Measurements from ENCODE around the gene LY6G5B. TPM values are rescaled to one million over a fixed set of nuclear protein-coding genes. Genes with fewer than 3 reads are reported as not detected.

The LY6G5B gene
- total RNA-seq, 1 donor = 5.4 TPM

DNA sequence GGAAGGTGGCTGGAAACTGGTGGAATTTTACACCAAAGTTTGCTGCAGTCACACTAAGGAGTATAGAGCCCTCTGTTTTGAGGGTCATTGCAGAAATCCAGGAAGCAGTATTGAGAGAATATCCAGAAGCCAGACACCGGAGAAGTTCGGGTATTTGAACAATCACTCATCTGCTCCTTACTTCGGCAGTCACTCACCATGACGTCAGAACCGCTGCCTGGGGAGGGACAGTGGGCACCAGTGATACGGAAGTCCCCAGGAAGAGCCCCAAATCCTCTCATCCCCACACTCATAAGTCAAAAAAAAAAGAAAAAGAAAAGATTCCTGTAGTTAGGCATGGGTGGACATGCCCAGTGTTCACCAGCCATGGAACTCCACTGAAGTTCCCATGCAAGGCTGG, 7.1 kb downstream of the LY6G5B start:
- Histone ChIP-seq H3K4me3 (ENCODE audit: insufficient read depth, low read length) (no peak overlapping the region), H3K79me2 (ENCODE audit: insufficient read depth, low read length) (no peaks in the 10 kb centered on the region), H3K4me1 (ENCODE audit: insufficient read depth, low read length) (peaks cover 15% of the 10 kb centered on the region), H3K27me3 (ENCODE audit: insufficient read depth, low read length) (no peaks in the 10 kb centered on the region), H4K20me1 (ENCODE audit: insufficient read depth, low read length) (no peaks in the 10 kb centered on the region), H3K4me2 (ENCODE audit: insufficient read depth, low read length) (no peak overlapping the region), H3K36me3 (ENCODE audit: insufficient read depth, low read length) (peaks cover 13% of the 10 kb centered on the region), H3K9me3 (ENCODE audit: low read depth, low read length) (no peaks in the 10 kb centered on the region), H2AFZ (ENCODE audit: low read length) (no peak overlapping the region), H3K27ac (ENCODE audit: low read depth, low read length) (no peak overlapping the region)
- DNase-seq (ENCODE audit: insufficient read length, low spot score, missing footprints) = no peak
- TF ChIP-seq, protein P1, sequence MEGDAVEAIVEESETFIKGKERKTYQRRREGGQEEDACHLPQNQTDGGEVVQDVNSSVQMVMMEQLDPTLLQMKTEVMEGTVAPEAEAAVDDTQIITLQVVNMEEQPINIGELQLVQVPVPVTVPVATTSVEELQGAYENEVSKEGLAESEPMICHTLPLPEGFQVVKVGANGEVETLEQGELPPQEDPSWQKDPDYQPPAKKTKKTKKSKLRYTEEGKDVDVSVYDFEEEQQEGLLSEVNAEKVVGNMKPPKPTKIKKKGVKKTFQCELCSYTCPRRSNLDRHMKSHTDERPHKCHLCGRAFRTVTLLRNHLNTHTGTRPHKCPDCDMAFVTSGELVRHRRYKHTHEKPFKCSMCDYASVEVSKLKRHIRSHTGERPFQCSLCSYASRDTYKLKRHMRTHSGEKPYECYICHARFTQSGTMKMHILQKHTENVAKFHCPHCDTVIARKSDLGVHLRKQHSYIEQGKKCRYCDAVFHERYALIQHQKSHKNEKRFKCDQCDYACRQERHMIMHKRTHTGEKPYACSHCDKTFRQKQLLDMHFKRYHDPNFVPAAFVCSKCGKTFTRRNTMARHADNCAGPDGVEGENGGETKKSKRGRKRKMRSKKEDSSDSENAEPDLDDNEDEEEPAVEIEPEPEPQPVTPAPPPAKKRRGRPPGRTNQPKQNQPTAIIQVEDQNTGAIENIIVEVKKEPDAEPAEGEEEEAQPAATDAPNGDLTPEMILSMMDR (IDR thresholded peaks at IDR 0.05; ENCODE audit: extremely low read depth, low read depth, low read length) = no peak

DNA sequence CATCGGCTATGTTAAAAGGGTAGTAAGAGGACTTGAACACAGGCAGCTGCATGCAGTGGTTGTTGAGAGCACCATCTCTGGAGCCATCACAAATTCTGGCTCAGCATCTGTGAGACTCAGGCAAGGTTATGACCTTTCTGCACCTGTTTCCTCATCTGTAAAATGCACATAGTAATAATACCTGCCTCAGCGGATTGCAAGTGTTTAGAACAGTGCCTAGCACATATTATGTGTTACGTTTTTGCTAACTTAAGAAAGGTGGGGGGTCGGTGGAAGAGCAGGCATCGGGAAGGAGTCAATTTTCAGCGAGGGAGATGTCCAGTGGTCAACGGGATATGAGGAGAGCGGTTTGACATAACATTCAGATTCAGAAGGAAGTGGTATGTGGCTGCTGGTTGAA, 8.2 kb downstream of the LY6G5B start:
- H3K27me3 ChIP-seq (ENCODE audit: insufficient read depth, low read length) = no peaks in the 10 kb centered on the region
- H3K4me3 ChIP-seq (ENCODE audit: insufficient read depth, low read length) = no peak overlapping the region
- TF ChIP-seq, protein P1 (IDR thresholded peaks at IDR 0.05; ENCODE audit: extremely low read depth, low read depth, low read length) = no peak
- no peaks in the 10 kb centered on the region for H4K20me1 ChIP-seq (ENCODE audit: insufficient read depth, low read length)
- H3K27ac ChIP-seq (ENCODE audit: low read depth, low read length) = no peak overlapping the region
- no peak overlapping the region for H3K4me2 ChIP-seq (ENCODE audit: insufficient read depth, low read length)
- peaks cover 15% of the 10 kb centered on the region for H3K4me1 ChIP-seq (ENCODE audit: insufficient read depth, low read length)
- H3K9me3 ChIP-seq (ENCODE audit: low read depth, low read length) = no peaks in the 10 kb centered on the region
- H3K36me3 ChIP-seq (ENCODE audit: insufficient read depth, low read length) = peaks cover 5% of the 10 kb centered on the region
- DNase-seq (ENCODE audit: insufficient read length, low spot score, missing footprints) = no peak
- no peak overlapping the region for H2AFZ ChIP-seq (ENCODE audit: low read length)
- H3K79me2 ChIP-seq (ENCODE audit: insufficient read depth, low read length) = no peaks in the 10 kb centered on the region

DNA sequence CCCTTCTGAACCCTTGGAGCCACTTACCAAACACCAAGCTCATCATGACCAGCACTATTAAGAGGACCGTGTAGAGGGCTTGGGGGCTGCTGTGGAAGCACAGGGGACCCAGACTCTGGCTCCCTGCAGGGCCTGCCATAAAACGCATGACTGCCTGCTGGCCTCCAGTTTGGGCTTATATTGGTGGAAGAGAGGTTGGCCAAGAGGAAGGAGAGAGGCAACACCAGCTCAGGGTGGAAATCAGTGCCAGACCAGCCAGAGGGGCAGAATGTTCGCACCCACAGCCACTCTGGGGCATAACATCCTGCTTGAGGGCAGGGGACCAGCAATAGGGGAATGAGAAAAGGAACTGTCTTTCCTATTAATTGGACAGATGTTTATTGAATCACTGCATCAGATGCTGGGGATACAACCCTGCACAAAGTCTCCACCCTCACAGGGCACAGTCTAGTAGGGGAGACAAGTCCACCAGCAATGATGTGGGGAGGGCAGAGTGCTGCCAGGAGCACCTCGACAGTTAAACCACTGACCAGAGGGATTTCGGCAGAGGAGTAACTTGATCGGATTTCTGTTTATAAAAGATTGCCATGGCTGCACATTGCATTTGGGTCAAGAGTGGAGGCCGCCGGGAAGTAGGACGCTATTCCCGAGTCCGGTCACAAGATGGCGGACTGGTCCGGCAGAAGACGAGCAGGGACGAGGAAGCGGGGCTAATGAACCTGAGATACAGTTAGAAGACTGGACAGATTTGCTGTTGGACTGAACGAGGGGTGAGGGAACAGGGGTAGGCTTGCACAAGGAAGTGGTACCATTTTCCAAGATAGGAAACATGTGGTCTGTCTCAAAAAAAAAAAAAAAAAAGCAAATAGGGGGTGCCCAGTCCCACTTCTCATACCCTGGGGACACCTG, 10.7 kb downstream of the LY6G5B start, which contains the start of gene LY6G5C:
TSS of gene LY6G5C (minus strand) at position 842 of the 909 bp plus-strand sequence. CDS start at position 148, 694 bp downstream.
- no peaks in the 10 kb centered on the region for H3K9me3 ChIP-seq (ENCODE audit: low read depth, low read length)
- TF ChIP-seq, protein P1 (IDR thresholded peaks at IDR 0.05; ENCODE audit: extremely low read depth, low read depth, low read length) = peak; percentile 79
- H2AFZ ChIP-seq (ENCODE audit: low read length) = peak within 1 kb of the TSS; percentile 76
- H3K79me2 ChIP-seq (ENCODE audit: insufficient read depth, low read length) = no peaks in the 10 kb centered on the region
- H3K4me2 ChIP-seq (ENCODE audit: insufficient read depth, low read length) = peak within 1 kb of the TSS; percentile 94
- H3K4me1 ChIP-seq (ENCODE audit: insufficient read depth, low read length) = peaks cover 15% of the 10 kb centered on the region
- peak; percentile 97 for DNase-seq (ENCODE audit: insufficient read length, low spot score, missing footprints)
- no peaks in the 10 kb centered on the region for H3K36me3 ChIP-seq (ENCODE audit: insufficient read depth, low read length)
- no peaks in the 10 kb centered on the region for H3K27me3 ChIP-seq (ENCODE audit: insufficient read depth, low read length)
- no peaks in the 10 kb centered on the region for H4K20me1 ChIP-seq (ENCODE audit: insufficient read depth, low read length)
- H3K27ac ChIP-seq (ENCODE audit: low read depth, low read length) = peak within 1 kb of the TSS; percentile 47
- H3K4me3 ChIP-seq (ENCODE audit: insufficient read depth, low read length) = peak within 1 kb of the TSS; percentile 71

DNA sequence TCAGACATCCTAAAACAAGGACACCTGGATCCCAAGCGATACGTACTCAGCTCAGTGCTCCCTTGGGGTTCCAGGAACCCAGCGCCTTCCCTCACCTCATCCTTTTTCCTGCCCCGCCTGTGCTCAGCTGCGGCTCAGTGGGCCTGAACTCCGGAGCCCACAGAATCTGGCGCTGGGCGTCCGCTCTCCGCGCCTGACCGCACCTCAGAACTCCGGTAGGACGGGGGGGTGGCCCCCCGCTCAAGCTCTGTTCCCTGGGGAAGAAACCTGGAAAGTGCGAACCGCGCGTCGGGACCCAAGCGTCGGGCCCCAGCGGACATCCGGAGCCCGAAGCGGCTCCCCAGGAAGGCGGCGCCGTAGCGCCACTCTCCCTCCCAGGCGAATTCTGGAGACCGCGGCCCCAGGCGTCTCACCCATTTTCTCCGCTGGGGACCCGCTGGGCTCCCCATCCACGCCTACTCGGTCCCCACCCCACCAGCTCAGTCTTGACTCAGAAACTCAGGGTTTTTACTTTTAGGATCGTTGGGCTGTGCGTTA, 11.4 kb downstream of the LY6G5B start:
- Histone ChIP-seq H3K27me3 (ENCODE audit: insufficient read depth, low read length) (no peaks in the 10 kb centered on the region), H4K20me1 (ENCODE audit: insufficient read depth, low read length) (no peaks in the 10 kb centered on the region), H3K27ac (ENCODE audit: low read depth, low read length) (peak overlapping the region; percentile 47), H3K36me3 (ENCODE audit: insufficient read depth, low read length) (peaks cover 4% of the 10 kb centered on the region), H3K79me2 (ENCODE audit: insufficient read depth, low read length) (no peaks in the 10 kb centered on the region), H3K4me1 (ENCODE audit: insufficient read depth, low read length) (peaks cover 15% of the 10 kb centered on the region), H3K4me2 (ENCODE audit: insufficient read depth, low read length) (peak overlapping the region; percentile 94), H3K4me3 (ENCODE audit: insufficient read depth, low read length) (peak overlapping the region; percentile 71), H2AFZ (ENCODE audit: low read length) (peak overlapping the region; percentile 76), H3K9me3 (ENCODE audit: low read depth, low read length) (no peaks in the 10 kb centered on the region)
- DNase-seq (ENCODE audit: insufficient read length, low spot score, missing footprints) = peak; percentile 94
- TF ChIP-seq, protein P1 (IDR thresholded peaks at IDR 0.05; ENCODE audit: extremely low read depth, low read depth, low read length) = no peak

Data from osteoblast (primary cell).